Thymus (tissue), 11 donors: ENCODE data around the gene C16orf78. TPM values are rescaled to one million over a fixed set of nuclear protein-coding genes. Genes with fewer than 3 reads are reported as not detected.

Experiments used
- DNase-seq, 9 donors: peaks; one replicate each; pipeline ENCODE4 v3.0.0-alpha.2; 2013; ENCODE audit warnings: low spot score in 9 of 9, low read depth in 6 of 9, missing footprints in 1 of 9
- H3K27ac ChIP-seq, 2 donors: one replicate each; pipeline ENCODE4 v1.5.1; 2013; ENCODE audit warnings: control low read depth in 1 of 2, low read depth in 1 of 2, low read length in 1 of 2, mild to moderate bottlenecking in 1 of 2, moderate library complexity in 1 of 2
- H3K27me3 ChIP-seq, 2 donors: one replicate each; pipeline ENCODE4 v1.5.1; 2013; ENCODE audit warnings: low read length in 1 of 2; ENCODE audit not compliant: control insufficient read depth in 2 of 2, insufficient read depth in 1 of 2
- H3K36me3 ChIP-seq, 2 donors: one replicate each; pipeline ENCODE4 v1.5.1; 2013; ENCODE audit warnings: low read length in 1 of 2, mild to moderate bottlenecking in 1 of 2, moderate library complexity in 1 of 2; ENCODE audit not compliant: control insufficient read depth in 2 of 2, insufficient read depth in 2 of 2
- H3K4me1 ChIP-seq, 2 donors: one replicate each; pipeline ENCODE4 v1.5.1; 2013; ENCODE audit warnings: low read length in 2 of 2; ENCODE audit not compliant: control insufficient read depth in 2 of 2, insufficient read depth in 2 of 2
- H3K4me3 ChIP-seq, 2 donors: one replicate each; pipeline ENCODE4 v1.5.1; 2013; ENCODE audit warnings: low read length in 2 of 2, control low read depth in 1 of 2, mild to moderate bottlenecking in 1 of 2
- H3K9me3 ChIP-seq, 2 donors: one replicate each; pipeline ENCODE4 v1.5.1; 2013; ENCODE audit warnings: low read length in 1 of 2, mild to moderate bottlenecking in 1 of 2; ENCODE audit not compliant: control insufficient read depth in 2 of 2, insufficient read depth in 1 of 2
- WGBS: extraction: QIAGEN DNeasy Blood & Tissue Kit; methylation state at CpG from one replicate; pipeline ENCODE4 v1.1.7; 2013; 5-methylcytosine and 5-hydroxymethylcytosine counted together
- polyA plus RNA-seq: library from polyadenylated mRNA; stranded (reverse); fragments of 200-250 nt; gene quantifications from one replicate; pipeline ENCODE4 v1.2.3, GENCODE V29; 2013
- total RNA-seq: library from RNA; stranded (reverse); fragments of 120-200 nt; gene quantifications from one replicate; pipeline ENCODE4 v1.2.4, GENCODE V29; 2013
- donor health status: healthy.

C16orf78 gene
- total and polyA plus RNA-seq, 2 donors, result not detected

- Histone ChIP-seq H3K27ac (no peak overlapping the region), H3K4me1 (peaks cover 22 to 35% of the 10 kb centered on the region in 2 donors), H3K9me3 (no peaks in the 10 kb centered on the region), H3K36me3 (no peaks in the 10 kb centered on the region), H3K4me3 (no peak overlapping the region), H3K27me3 (no peaks in the 10 kb centered on the region)
- WGBS, result 92% methylated on average over 9 of the region's 9 CpGs
- no peak for DNase-seq
These were observed 70.0 kb downstream of the C16orf78 start for GRCh38 chr16:49443576-49443975.

- 99% methylated on average over 2 of the region's 2 CpGs for WGBS
- Histone ChIP-seq H3K36me3 (no peaks in the 10 kb centered on the region), H3K4me1 (peaks cover 11 to 20% of the 10 kb centered on the region in 2 donors), H3K27ac (no peak overlapping the region), H3K27me3 (no peaks in the 10 kb centered on the region), H3K4me3 (no peak overlapping the region), H3K9me3 (no peaks in the 10 kb centered on the region)
- DNase-seq, result no peak
These were observed 73.2 kb downstream of the C16orf78 start for GRCh38 chr16:49446805-49447204.

Other genes with a start within 250 kb of the C16orf78 start
- gene CBLN1, start 92.0 kb upstream of the C16orf78 start, total RNA-seq, result 1.3 TPM
- 0.32 TPM for gene CBLN1, start 92.0 kb upstream of the C16orf78 start, polyA plus RNA-seq